GM19035 (cell line): ENCODE measurements around the gene MGLL.

Experiments used
- ATAC-seq: cut with Tn5 transposase; IDR thresholded peaks from one replicate; pipeline ENCODE4 v1.9.1; 2021; ENCODE audit not compliant: unreplicated experiment

MGLL gene

GRCh38 chr3:127678611-127679533, 143.4 kb downstream of the MGLL start:
- no peak for ATAC-seq

GRCh38 chr3:127678315-127678599, 144.1 kb downstream of the MGLL start:
- no peak for ATAC-seq

- no peak for ATAC-seq
Measured at GRCh38 chr3:127677541-127678314, 144.6 kb downstream of the MGLL start.

- ATAC-seq = no peak
Measured at GRCh38 chr3:127676921-127677351, 145.4 kb downstream of the MGLL start.

GRCh38 chr3:127676456-127676855, 145.9 kb downstream of the MGLL start:
- ATAC-seq = no peak

- ATAC-seq = no peak
Measured at GRCh38 chr3:127675651-127676391, 146.5 kb downstream of the MGLL start.

- no peak for ATAC-seq
Measured at GRCh38 chr3:127674790-127675189, 147.5 kb downstream of the MGLL start.

GRCh38 chr3:127674101-127674721, 148.1 kb downstream of the MGLL start:
- no peak for ATAC-seq

- peak; percentile 44 for ATAC-seq
Measured at GRCh38 chr3:127673191-127674100, 148.9 kb downstream of the MGLL start.

GRCh38 chr3:127672429-127673190, 149.7 kb downstream of the MGLL start, which contains the start of gene ABTB1:
Gene ABTB1 (plus strand): TSS chr3:127672952. CDS start chr3:127673026, 74 bp downstream.
- ATAC-seq = peak; percentile 70

- peak; percentile 11 for ATAC-seq
Measured at GRCh38 chr3:127671523-127672428, 150.5 kb downstream of the MGLL start.

- ATAC-seq = no peak
Measured at GRCh38 chr3:127670761-127671522, 151.4 kb downstream of the MGLL start.

GRCh38 chr3:127670229-127670559, 152.1 kb downstream of the MGLL start:
- ATAC-seq = no peak

GRCh38 chr3:127669541-127670228, 152.6 kb downstream of the MGLL start:
- no peak for ATAC-seq

- no peak for ATAC-seq
Measured at GRCh38 chr3:127668906-127669305, 153.4 kb downstream of the MGLL start.

- ATAC-seq = no peak
Measured at GRCh38 chr3:127667119-127667681, 155.1 kb downstream of the MGLL start.

GRCh38 chr3:127666676-127667075, 155.6 kb downstream of the MGLL start:
- ATAC-seq = no peak
